Peyer's patch (tissue), 4 donors: Measurements from ENCODE around the gene SF3B4.

ENCODE experiments used
- POLR2A ChIP-seq, 2 donors: fragments of 450-650 bp; IDR thresholded peaks; one replicate each; pipeline ENCODE4 v1.5.1; 2017; ENCODE audit warnings: antibody characterized with exemption in 2 of 2, mild to moderate bottlenecking in 2 of 2, moderate library complexity in 2 of 2
- TF ChIP-seq, protein P1 (sequence below), 6 experiments: fragments of 450-650 bp in 4 of 6; fragments of 200-600 bp in 2 of 6; sonication (generic) in 1 of 6; IDR thresholded peaks; one replicate each; pipeline ENCODE4 v1.5.1; 2017 to 2019; ENCODE audit warnings: antibody characterized with exemption in 6 of 6, mild to moderate bottlenecking in 3 of 6, moderate library complexity in 1 of 6

DNA sequence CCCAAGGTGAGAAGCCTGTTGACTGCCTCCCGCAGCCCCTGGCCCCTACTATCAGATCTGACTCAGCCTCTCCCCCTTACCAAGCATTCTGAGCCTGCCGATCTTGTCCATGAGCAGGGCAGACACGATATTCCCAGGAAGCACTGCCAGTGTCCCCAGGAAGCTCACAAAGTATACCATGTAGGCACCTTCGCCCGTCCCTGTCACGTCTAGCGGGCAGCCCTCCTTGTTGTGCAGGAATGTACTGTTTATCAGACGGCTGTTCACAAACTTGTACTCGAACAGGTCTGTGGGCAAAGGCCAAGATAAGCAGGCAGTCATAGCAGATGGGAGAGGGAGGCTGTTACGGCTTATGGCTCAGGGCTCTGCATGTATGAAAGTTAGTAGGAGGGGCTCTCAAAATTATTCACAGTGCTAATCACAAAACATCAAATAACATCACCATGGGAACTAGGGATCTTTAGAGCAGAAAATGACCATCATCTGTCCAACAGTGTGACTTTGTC lies 21.0 kb downstream of the SF3B4 start:
- TF ChIP-seq, protein P1, sequence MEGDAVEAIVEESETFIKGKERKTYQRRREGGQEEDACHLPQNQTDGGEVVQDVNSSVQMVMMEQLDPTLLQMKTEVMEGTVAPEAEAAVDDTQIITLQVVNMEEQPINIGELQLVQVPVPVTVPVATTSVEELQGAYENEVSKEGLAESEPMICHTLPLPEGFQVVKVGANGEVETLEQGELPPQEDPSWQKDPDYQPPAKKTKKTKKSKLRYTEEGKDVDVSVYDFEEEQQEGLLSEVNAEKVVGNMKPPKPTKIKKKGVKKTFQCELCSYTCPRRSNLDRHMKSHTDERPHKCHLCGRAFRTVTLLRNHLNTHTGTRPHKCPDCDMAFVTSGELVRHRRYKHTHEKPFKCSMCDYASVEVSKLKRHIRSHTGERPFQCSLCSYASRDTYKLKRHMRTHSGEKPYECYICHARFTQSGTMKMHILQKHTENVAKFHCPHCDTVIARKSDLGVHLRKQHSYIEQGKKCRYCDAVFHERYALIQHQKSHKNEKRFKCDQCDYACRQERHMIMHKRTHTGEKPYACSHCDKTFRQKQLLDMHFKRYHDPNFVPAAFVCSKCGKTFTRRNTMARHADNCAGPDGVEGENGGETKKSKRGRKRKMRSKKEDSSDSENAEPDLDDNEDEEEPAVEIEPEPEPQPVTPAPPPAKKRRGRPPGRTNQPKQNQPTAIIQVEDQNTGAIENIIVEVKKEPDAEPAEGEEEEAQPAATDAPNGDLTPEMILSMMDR (IDR thresholded peaks at IDR 0.05) = no peak
- TF ChIP-seq POLR2A (IDR thresholded peaks at IDR 0.05) = no peak
